Testis (tissue), 2 donors: ENCODE measurements around the gene CACNB4.

Source experiments
- POLR2A ChIP-seq: fragments of 450-650 bp; IDR thresholded peaks from one replicate; pipeline ENCODE4 v1.6.1; 2017; ENCODE audit warnings: antibody characterized with exemption, mild to moderate bottlenecking, moderate library complexity
- TF ChIP-seq, protein P1 (sequence below), 3 experiments: fragments of 450-650 bp in 2 of 3; fragments of 200-600 bp in 1 of 3; sonication (generic) in 1 of 3; IDR thresholded peaks; one replicate each; pipeline ENCODE4 v1.5.1; 2016 to 2019; ENCODE audit warnings: antibody characterized with exemption in 3 of 3, mild to moderate bottlenecking in 2 of 3, moderate library complexity in 1 of 3

DNA sequence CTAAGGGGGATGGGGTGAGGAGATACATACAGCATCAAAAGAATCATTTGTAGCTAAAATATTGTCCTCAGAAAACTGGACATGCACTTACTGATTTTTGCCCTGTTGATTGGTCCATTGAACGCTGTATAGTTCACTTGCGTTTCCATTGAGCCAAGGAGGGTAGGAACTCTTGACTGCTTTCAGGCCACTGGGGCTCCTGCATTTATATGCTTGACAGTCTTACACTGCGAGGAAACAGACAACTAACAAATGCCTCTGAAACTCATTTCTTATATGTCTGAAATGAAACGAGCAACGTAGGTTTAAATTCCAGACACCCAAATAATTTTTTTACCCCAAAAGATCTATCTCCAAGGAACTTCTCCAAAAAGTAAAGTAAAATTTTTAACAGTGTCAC, 312.8 kb downstream of the CACNB4 start:
- TF ChIP-seq, protein P1, sequence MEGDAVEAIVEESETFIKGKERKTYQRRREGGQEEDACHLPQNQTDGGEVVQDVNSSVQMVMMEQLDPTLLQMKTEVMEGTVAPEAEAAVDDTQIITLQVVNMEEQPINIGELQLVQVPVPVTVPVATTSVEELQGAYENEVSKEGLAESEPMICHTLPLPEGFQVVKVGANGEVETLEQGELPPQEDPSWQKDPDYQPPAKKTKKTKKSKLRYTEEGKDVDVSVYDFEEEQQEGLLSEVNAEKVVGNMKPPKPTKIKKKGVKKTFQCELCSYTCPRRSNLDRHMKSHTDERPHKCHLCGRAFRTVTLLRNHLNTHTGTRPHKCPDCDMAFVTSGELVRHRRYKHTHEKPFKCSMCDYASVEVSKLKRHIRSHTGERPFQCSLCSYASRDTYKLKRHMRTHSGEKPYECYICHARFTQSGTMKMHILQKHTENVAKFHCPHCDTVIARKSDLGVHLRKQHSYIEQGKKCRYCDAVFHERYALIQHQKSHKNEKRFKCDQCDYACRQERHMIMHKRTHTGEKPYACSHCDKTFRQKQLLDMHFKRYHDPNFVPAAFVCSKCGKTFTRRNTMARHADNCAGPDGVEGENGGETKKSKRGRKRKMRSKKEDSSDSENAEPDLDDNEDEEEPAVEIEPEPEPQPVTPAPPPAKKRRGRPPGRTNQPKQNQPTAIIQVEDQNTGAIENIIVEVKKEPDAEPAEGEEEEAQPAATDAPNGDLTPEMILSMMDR (IDR thresholded peaks at IDR 0.05): no peak
- no peak for TF ChIP-seq POLR2A
